ENCODE data around the gene FBXW7.

DNA sequence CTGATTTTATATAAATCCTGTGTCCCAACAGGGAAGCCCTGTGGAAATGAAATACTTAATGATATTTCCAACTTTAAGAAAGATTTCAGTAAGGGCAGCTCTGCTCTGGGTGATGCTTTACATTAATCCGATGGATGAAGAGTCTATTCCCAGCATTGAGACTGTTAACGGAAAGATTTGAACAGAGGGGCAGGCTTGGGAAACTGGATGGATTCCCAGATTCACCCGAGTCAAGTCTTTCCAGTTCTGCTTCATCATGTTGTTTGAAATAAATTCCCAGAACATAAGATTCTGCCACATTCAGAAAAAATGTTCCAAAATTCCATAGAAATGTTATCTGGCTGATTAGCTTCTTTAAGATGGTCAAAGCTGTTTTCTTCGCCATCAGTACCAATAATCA is 246.0 kb downstream of the FBXW7 start:
- TF ChIP-seq, protein P1, sequence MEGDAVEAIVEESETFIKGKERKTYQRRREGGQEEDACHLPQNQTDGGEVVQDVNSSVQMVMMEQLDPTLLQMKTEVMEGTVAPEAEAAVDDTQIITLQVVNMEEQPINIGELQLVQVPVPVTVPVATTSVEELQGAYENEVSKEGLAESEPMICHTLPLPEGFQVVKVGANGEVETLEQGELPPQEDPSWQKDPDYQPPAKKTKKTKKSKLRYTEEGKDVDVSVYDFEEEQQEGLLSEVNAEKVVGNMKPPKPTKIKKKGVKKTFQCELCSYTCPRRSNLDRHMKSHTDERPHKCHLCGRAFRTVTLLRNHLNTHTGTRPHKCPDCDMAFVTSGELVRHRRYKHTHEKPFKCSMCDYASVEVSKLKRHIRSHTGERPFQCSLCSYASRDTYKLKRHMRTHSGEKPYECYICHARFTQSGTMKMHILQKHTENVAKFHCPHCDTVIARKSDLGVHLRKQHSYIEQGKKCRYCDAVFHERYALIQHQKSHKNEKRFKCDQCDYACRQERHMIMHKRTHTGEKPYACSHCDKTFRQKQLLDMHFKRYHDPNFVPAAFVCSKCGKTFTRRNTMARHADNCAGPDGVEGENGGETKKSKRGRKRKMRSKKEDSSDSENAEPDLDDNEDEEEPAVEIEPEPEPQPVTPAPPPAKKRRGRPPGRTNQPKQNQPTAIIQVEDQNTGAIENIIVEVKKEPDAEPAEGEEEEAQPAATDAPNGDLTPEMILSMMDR (IDR thresholded peaks at IDR 0.05): no peak
- TF ChIP-seq POLR2AphosphoS5 (IDR thresholded peaks at IDR 0.05; ENCODE audit: insufficient read depth in 1 of 2, low read depth in 1 of 2): no peak
- no peak for TF ChIP-seq POLR2A (IDR thresholded peaks at IDR 0.05)
